GM23338 (cell line): ENCODE measurements around the gene CD83. TPM values are rescaled to one million over a fixed set of nuclear protein-coding genes. Genes with fewer than 3 reads are reported as not detected.

Source experiments
- ATAC-seq: fragments of 200-7000 bp; cut with Tn5 transposase; 3 replicates; pipeline ENCODE4 v1.9.1; 2020
- DNase-seq: peaks from one replicate; pipeline ENCODE4 v3.0.0-alpha.2; 2015; ENCODE audit warnings: low spot score
- H2AFZ ChIP-seq: fragments of 200-600 bp; sonication (generic); 2 replicates; pipeline ENCODE4 v1.8.0; 2016; ENCODE audit warnings: antibody characterized with exemption, mild to moderate bottlenecking, moderate library complexity
- H3F3A ChIP-seq: fragments of 200-600 bp; sonication (generic); replicated peaks from 2 replicates; pipeline ENCODE4 v1.8.0; 2017; ENCODE audit warnings: antibody characterized with exemption, mixed run types, low read depth
- H3K27ac ChIP-seq: fragments of 200-600 bp; sonication (generic); 2 replicates; pipeline ENCODE4 v1.6.1; 2016; ENCODE audit warnings: low read depth
- H3K27me3 ChIP-seq: fragments of 200-600 bp; sonication (generic); 2 replicates; pipeline ENCODE4 v1.8.0; 2016; ENCODE audit warnings: mild to moderate bottlenecking, mixed run types, moderate library complexity; ENCODE audit not compliant: insufficient read depth
- H3K36me3 ChIP-seq: fragments of 200-600 bp; sonication (generic); 2 replicates; pipeline ENCODE4 v1.8.0; 2016; ENCODE audit warnings: mild to moderate bottlenecking; ENCODE audit not compliant: insufficient read depth
- H3K4me1 ChIP-seq: fragments of 200-600 bp; sonication (generic); 2 replicates; pipeline ENCODE4 v1.8.0; 2016; ENCODE audit warnings: mild to moderate bottlenecking, moderate library complexity; ENCODE audit not compliant: insufficient read depth
- H3K4me2 ChIP-seq: fragments of 200-600 bp; sonication (generic); 2 replicates; pipeline ENCODE4 v1.7.1; 2017; ENCODE audit warnings: mixed run types
- H3K4me3 ChIP-seq: fragments of 200-600 bp; sonication (generic); 2 replicates; pipeline ENCODE4 v1.6.1; 2016; ENCODE audit warnings: mixed run types
- H3K79me2 ChIP-seq: fragments of 200-600 bp; sonication (generic); replicated peaks from 2 replicates; pipeline ENCODE4 v1.8.0; 2017; ENCODE audit warnings: mild to moderate bottlenecking; ENCODE audit not compliant: insufficient read depth
- H3K9me2 ChIP-seq: fragments of 200-600 bp; sonication (generic); 2 replicates; pipeline ENCODE4 v1.8.0; 2017; ENCODE audit not compliant: insufficient read depth
- H4K20me1 ChIP-seq: fragments of 200-600 bp; sonication (generic); replicated peaks from 2 replicates; pipeline ENCODE4 v1.8.0; 2017; ENCODE audit warnings: mild to moderate bottlenecking; ENCODE audit not compliant: insufficient read depth
- H3K27ac Mint-ChIP-seq: 2 replicates; pipeline ENCODE4 v1.8.0; 2020; ENCODE audit warnings: inconsistent platforms, mild to moderate bottlenecking, moderate library complexity, mixed read lengths
- H3K27me3 Mint-ChIP-seq: 3 replicates; pipeline ENCODE4 v1.8.0; 2022; ENCODE audit warnings: low read depth, mild to moderate bottlenecking, moderate library complexity, mixed read lengths, inconsistent platforms; ENCODE audit not compliant: insufficient read depth, poor library complexity
- H3K36me3 Mint-ChIP-seq: 3 replicates; pipeline ENCODE4 v1.8.0; 2021; ENCODE audit warnings: low read depth, mild to moderate bottlenecking, inconsistent platforms, moderate library complexity, mixed read lengths
- H3K4me1 Mint-ChIP-seq: 3 replicates; pipeline ENCODE4 v1.8.0; 2020; ENCODE audit warnings: mild to moderate bottlenecking, inconsistent platforms, mixed read lengths
- H3K4me3 Mint-ChIP-seq: 3 replicates; pipeline ENCODE4 v1.8.0; 2021; ENCODE audit warnings: moderate library complexity, mild to moderate bottlenecking, inconsistent platforms, mixed read lengths
- H3K9me3 Mint-ChIP-seq: 3 replicates; pipeline ENCODE4 v1.8.0; 2020; ENCODE audit warnings: moderate library complexity, mild to moderate bottlenecking, inconsistent platforms, mixed read lengths
- CREB1 ChIP-seq: fragments of 250-450 bp; sonication (Bioruptor Pico); IDR thresholded peaks from 2 replicates; pipeline ENCODE4 v1.5.0; 2020; ENCODE audit warnings: low read depth, mild to moderate bottlenecking, moderate library complexity
- EZH2 ChIP-seq: fragments of 200-600 bp; sonication (generic); IDR thresholded peaks from one replicate; pipeline ENCODE4 v1.8.0; 2017; ENCODE audit warnings: antibody characterized with exemption, mild to moderate bottlenecking, low read depth; ENCODE audit not compliant: unreplicated experiment
- EZH2phosphoT487 ChIP-seq: fragments of 200-600 bp; sonication (generic); IDR thresholded peaks from one replicate; pipeline ENCODE4 v1.8.1; 2018; ENCODE audit warnings: antibody characterized with exemption; ENCODE audit not compliant: unreplicated experiment
- JUNB ChIP-seq: IDR thresholded peaks from one replicate; pipeline ENCODE4 v1.6.1; 2016; ENCODE audit warnings: antibody characterized with exemption; ENCODE audit not compliant: unreplicated experiment
- NANOG ChIP-seq: IDR thresholded peaks from 2 replicates; pipeline ENCODE4 v1.6.1; 2016; ENCODE audit warnings: antibody characterized with exemption, borderline replicate concordance
- POLR2AphosphoS5 ChIP-seq: IDR thresholded peaks from 2 replicates; pipeline ENCODE4 v1.6.1; 2016; ENCODE audit warnings: antibody characterized with exemption, low read depth
- STAT1 ChIP-seq: IDR thresholded peaks from one replicate; pipeline ENCODE4 v1.6.1; 2016; ENCODE audit warnings: antibody characterized with exemption; ENCODE audit not compliant: unreplicated experiment
- ZNF114 ChIP-seq: fragments of 250-450 bp; sonication (Bioruptor Pico); IDR thresholded peaks from 2 replicates; pipeline ENCODE4 v1.5.0; 2020; ENCODE audit warnings: mild to moderate bottlenecking, moderate library complexity
- ZNF331 ChIP-seq: fragments of 250-450 bp; sonication (Bioruptor Pico); IDR thresholded peaks from 2 replicates; pipeline ENCODE4 v1.5.0; 2020; ENCODE audit warnings: low read depth, mild to moderate bottlenecking, moderate library complexity
- polyA plus RNA-seq: library from polyadenylated mRNA; unstranded; fragments of >200 nt; fragmentation: Nextera tagmentation; extraction: Ambion mirVana; gene quantifications from 2 replicates; pipeline ENCODE4 v1.2.1, GENCODE V29; 2016
- total RNA-seq: library from RNA; depleted of rRNA; stranded (reverse); fragments of >200 nt; shearing (Covaris generic); gene quantifications from 2 replicates; pipeline ENCODE4 v1.2.3, GENCODE V29; 2014
- TF ChIP-seq, protein P1 (sequence below): fragments of 250-450 bp; sonication (Bioruptor Pico); IDR thresholded peaks from 2 replicates; pipeline ENCODE4 v1.5.0; 2020; ENCODE audit warnings: mild to moderate bottlenecking, moderate library complexity
- TF ChIP-seq, protein P2 (sequence below): IDR thresholded peaks from 2 replicates; pipeline ENCODE4 v1.6.1; 2016; ENCODE audit warnings: antibody characterized with exemption
- TF ChIP-seq, protein P3 (sequence below), 2 experiments: fragments of 200-600 bp in 1 of 2; sonication (generic) in 1 of 2; conservative IDR thresholded peaks; 2 replicates each; pipeline versions ENCODE4 v1.5.1 to v1.6.1; 2016 to 2017; ENCODE audit warnings: antibody characterized with exemption in 2 of 2, low read depth in 2 of 2, mild to moderate bottlenecking in 2 of 2, moderate library complexity in 1 of 2
- TF ChIP-seq, protein P4 (sequence below): IDR thresholded peaks from one replicate; pipeline ENCODE4 v1.6.1; 2018; ENCODE audit warnings: antibody characterized with exemption; ENCODE audit not compliant: unreplicated experiment

The CD83 gene
- total and polyA plus RNA-seq, 2 experiments from 2014 or later, result 8.1 to 13.2 TPM

DNA sequence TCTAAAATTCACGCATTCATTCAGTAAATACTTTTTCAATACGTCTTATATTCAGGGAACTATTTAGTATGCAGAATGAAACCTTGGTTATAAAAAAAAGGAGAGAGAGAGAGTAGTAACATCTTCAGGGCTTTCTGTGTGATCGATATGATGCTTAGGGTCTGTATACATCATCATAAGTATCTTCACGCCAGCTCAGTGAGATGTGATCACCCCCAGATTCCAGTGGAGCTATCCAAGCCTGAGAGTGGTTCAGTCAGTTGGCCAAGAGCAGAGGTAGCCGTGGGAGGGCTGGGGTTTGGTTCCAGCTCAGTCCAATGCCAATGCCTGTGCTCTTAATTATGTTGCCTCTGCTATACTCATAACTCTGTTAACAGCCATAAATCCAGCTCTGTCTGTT lies 8.6 kb downstream of the CD83 start:
- H3K9me3 Mint-ChIP-seq, result no peaks in the 10 kb centered on the region
- ATAC-seq, result no peak
- no peak for DNase-seq

More for the DNA sequence above, 8.6 kb downstream of the CD83 start:
- H3K4me3 Mint-ChIP-seq, result no peak overlapping the region
- H3K27ac ChIP-seq, result no peak overlapping the region
- H2AFZ ChIP-seq, result no peak overlapping the region
- no peaks in the 10 kb centered on the region for H3F3A ChIP-seq
- no peaks in the 10 kb centered on the region for H4K20me1 ChIP-seq
- H3K36me3 ChIP-seq, result no peaks in the 10 kb centered on the region
- H3K27ac Mint-ChIP-seq, result no peak overlapping the region
- no peak overlapping the region for H3K4me2 ChIP-seq
- TF ChIP-seq ZNF331 (CRISPR knock-in tag), result no peak
- TF ChIP-seq EZH2, result no peak
- TF ChIP-seq, protein P1, sequence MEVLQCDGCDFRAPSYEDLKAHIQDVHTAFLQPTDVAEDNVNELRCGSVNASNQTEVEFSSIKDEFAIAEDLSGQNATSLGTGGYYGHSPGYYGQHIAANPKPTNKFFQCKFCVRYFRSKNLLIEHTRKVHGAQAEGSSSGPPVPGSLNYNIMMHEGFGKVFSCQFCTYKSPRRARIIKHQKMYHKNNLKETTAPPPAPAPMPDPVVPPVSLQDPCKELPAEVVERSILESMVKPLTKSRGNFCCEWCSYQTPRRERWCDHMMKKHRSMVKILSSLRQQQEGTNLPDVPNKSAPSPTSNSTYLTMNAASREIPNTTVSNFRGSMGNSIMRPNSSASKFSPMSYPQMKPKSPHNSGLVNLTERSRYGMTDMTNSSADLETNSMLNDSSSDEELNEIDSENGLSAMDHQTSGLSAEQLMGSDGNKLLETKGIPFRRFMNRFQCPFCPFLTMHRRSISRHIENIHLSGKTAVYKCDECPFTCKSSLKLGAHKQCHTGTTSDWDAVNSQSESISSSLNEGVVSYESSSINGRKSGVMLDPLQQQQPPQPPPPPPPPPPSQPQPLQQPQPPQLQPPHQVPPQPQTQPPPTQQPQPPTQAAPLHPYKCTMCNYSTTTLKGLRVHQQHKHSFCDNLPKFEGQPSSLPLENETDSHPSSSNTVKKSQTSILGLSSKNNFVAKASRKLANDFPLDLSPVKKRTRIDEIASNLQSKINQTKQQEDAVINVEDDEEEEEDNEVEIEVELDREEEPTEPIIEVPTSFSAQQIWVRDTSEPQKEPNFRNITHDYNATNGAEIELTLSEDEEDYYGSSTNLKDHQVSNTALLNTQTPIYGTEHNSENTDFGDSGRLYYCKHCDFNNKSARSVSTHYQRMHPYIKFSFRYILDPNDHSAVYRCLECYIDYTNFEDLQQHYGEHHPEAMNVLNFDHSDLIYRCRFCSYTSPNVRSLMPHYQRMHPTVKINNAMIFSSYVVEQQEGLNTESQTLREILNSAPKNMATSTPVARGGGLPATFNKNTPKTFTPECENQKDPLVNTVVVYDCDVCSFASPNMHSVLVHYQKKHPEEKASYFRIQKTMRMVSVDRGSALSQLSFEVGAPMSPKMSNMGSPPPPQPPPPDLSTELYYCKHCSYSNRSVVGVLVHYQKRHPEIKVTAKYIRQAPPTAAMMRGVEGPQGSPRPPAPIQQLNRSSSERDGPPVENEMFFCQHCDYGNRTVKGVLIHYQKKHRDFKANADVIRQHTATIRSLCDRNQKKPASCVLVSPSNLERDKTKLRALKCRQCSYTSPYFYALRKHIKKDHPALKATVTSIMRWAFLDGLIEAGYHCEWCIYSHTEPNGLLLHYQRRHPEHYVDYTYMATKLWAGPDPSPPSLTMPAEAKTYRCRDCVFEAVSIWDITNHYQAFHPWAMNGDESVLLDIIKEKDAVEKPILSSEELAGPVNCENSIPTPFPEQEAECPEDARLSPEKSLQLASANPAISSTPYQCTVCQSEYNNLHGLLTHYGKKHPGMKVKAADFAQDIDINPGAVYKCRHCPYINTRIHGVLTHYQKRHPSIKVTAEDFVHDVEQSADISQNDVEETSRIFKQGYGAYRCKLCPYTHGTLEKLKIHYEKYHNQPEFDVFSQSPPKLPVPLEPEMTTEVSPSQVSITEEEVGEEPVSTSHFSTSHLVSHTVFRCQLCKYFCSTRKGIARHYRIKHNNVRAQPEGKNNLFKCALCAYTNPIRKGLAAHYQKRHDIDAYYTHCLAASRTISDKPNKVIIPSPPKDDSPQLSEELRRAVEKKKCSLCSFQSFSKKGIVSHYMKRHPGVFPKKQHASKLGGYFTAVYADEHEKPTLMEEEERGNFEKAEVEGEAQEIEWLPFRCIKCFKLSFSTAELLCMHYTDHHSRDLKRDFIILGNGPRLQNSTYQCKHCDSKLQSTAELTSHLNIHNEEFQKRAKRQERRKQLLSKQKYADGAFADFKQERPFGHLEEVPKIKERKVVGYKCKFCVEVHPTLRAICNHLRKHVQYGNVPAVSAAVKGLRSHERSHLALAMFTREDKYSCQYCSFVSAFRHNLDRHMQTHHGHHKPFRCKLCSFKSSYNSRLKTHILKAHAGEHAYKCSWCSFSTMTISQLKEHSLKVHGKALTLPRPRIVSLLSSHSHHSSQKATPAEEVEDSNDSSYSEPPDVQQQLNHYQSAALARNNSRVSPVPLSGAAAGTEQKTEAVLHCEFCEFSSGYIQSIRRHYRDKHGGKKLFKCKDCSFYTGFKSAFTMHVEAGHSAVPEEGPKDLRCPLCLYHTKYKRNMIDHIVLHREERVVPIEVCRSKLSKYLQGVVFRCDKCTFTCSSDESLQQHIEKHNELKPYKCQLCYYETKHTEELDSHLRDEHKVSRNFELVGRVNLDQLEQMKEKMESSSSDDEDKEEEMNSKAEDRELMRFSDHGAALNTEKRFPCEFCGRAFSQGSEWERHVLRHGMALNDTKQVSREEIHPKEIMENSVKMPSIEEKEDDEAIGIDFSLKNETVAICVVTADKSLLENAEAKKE (CRISPR knock-in tag), result no peak
- no peak for TF ChIP-seq JUNB
- no peak for TF ChIP-seq NANOG
- no peak for TF ChIP-seq EZH2phosphoT487
- TF ChIP-seq ZNF114, result no peak
- TF ChIP-seq, protein P2, sequence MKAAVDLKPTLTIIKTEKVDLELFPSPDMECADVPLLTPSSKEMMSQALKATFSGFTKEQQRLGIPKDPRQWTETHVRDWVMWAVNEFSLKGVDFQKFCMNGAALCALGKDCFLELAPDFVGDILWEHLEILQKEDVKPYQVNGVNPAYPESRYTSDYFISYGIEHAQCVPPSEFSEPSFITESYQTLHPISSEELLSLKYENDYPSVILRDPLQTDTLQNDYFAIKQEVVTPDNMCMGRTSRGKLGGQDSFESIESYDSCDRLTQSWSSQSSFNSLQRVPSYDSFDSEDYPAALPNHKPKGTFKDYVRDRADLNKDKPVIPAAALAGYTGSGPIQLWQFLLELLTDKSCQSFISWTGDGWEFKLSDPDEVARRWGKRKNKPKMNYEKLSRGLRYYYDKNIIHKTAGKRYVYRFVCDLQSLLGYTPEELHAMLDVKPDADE, result no peak
- TF ChIP-seq, protein P3, sequence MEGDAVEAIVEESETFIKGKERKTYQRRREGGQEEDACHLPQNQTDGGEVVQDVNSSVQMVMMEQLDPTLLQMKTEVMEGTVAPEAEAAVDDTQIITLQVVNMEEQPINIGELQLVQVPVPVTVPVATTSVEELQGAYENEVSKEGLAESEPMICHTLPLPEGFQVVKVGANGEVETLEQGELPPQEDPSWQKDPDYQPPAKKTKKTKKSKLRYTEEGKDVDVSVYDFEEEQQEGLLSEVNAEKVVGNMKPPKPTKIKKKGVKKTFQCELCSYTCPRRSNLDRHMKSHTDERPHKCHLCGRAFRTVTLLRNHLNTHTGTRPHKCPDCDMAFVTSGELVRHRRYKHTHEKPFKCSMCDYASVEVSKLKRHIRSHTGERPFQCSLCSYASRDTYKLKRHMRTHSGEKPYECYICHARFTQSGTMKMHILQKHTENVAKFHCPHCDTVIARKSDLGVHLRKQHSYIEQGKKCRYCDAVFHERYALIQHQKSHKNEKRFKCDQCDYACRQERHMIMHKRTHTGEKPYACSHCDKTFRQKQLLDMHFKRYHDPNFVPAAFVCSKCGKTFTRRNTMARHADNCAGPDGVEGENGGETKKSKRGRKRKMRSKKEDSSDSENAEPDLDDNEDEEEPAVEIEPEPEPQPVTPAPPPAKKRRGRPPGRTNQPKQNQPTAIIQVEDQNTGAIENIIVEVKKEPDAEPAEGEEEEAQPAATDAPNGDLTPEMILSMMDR (conservative IDR thresholded peaks at IDR 0.05; ENCODE audit: low read depth in 2 of 2), result no peak
- no peak for TF ChIP-seq POLR2AphosphoS5
- TF ChIP-seq CREB1 (CRISPR knock-in tag), result no peak
- no peak for TF ChIP-seq STAT1
- TF ChIP-seq, protein P4, sequence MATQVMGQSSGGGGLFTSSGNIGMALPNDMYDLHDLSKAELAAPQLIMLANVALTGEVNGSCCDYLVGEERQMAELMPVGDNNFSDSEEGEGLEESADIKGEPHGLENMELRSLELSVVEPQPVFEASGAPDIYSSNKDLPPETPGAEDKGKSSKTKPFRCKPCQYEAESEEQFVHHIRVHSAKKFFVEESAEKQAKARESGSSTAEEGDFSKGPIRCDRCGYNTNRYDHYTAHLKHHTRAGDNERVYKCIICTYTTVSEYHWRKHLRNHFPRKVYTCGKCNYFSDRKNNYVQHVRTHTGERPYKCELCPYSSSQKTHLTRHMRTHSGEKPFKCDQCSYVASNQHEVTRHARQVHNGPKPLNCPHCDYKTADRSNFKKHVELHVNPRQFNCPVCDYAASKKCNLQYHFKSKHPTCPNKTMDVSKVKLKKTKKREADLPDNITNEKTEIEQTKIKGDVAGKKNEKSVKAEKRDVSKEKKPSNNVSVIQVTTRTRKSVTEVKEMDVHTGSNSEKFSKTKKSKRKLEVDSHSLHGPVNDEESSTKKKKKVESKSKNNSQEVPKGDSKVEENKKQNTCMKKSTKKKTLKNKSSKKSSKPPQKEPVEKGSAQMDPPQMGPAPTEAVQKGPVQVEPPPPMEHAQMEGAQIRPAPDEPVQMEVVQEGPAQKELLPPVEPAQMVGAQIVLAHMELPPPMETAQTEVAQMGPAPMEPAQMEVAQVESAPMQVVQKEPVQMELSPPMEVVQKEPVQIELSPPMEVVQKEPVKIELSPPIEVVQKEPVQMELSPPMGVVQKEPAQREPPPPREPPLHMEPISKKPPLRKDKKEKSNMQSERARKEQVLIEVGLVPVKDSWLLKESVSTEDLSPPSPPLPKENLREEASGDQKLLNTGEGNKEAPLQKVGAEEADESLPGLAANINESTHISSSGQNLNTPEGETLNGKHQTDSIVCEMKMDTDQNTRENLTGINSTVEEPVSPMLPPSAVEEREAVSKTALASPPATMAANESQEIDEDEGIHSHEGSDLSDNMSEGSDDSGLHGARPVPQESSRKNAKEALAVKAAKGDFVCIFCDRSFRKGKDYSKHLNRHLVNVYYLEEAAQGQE, result no peak
- H3K27me3 Mint-ChIP-seq, result peaks cover 1% of the 10 kb centered on the region
- H3K4me1 Mint-ChIP-seq, result peaks cover 28% of the 10 kb centered on the region
- H3K36me3 Mint-ChIP-seq, result no peaks in the 10 kb centered on the region
- H3K79me2 ChIP-seq, result 0 out of 2 replicates have a peak, but pooled peaks cover 5% of the 10 kb centered on the region
- H3K9me2 ChIP-seq, result no peaks in the 10 kb centered on the region
- no peak overlapping the region for H3K4me3 ChIP-seq
- no peaks in the 10 kb centered on the region for H3K27me3 ChIP-seq
- peaks cover 30% of the 10 kb centered on the region for H3K4me1 ChIP-seq
